G401 (cell line): ENCODE measurements around the gene RPLP2. TPM values are rescaled to one million over a fixed set of nuclear protein-coding genes. Genes with fewer than 3 reads are reported as not detected.

Experiments used
- DNase-seq: peaks from one replicate; pipeline ENCODE4 v3.0.0-alpha.2; 2015; ENCODE audit warnings: low spot score
- in situ Hi-C: cut with HindIII; loops from 2 replicates; pipeline ENCODE4 v1.10.0; 2016; ENCODE audit warnings: low sequenced_read_pairs, mixed read lengths
- total RNA-seq: library from RNA; depleted of rRNA; stranded (reverse); fragments of >200 nt; shearing (Covaris generic); gene quantifications from 2 replicates; pipeline ENCODE4 v1.2.3, GENCODE V29; 2014; rRNA removed

RPLP2 gene
- total RNA-seq: 411 and 422 TPM in 2 replicates

DNA sequence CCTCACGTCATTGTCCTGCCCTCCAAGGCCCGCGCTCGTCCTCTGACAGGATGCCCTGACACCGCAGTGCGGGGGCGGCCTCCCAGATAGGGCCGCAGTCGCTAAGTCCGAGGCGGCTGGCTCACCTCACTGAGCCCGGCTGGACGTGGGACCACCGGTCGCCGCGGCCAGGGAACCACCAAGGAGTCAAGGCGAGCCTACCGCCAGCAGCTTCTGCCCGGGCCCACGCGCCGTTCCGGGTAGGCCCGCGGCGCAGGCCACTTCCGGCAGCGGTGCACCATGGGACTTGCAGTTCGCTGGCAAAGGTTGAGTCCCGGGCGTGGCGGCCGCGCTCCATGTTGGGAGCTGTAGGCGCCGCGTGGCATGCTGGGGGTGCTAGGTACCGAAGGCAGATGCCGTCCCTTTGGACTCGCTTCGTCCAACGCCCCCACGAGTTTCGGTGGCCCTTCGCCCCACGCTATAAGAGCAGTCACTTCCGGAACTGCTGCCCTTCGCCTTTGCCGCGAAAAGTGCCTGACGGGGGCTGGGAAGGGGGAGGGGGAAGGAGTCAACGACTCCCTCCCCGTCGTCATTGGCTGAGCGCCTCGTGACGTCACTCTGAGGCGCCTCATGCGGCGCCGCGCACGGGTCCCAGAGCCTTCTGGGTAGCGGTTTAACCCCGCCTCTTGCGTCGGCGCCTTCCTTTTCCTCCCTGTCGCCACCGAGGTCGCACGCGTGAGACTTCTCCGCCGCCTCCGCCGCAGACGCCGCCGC is at the start of gene RPLP2:
Gene RPLP2, plus strand, starts transcription at position 681 of the 753 bp plus-strand sequence. CDS start 268 bp downstream, outside the sequence.
- DNase-seq: peak; percentile 95
- in situ Hi-C loops: no loop called here

DNA sequence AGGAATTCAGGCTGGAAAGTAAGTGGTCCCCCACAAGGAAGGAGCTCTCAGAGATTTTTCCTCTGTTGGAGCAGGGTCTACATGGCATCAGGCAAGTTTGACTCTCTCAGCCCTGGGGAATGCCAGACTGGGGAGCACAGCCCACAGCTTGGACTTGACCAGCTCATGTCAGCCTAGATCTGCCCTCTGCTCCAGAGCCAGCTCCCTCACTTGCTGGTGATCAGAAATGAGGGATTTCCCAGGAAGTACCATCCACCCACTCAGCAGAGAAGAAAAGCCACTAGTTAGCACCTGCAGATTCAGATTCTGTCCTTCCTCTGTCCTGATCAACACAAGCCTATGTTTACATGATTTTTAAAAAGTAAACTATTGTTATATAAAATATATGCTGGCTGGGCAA is 49.5 kb upstream of the RPLP2 start:
- no peak for DNase-seq
- in situ Hi-C loops: loop anchor here (25.0 kb wide), 1 partner anchor 98 kb away; no protein-coding TSS in a partner anchor

- no peak for DNase-seq
- in situ Hi-C loops: loop anchor here (25.0 kb wide), 1 partner anchor 99 kb away; no protein-coding TSS in a partner anchor
Observed at GRCh38 chr11:761526-762108, 48.1 kb upstream of the RPLP2 start.

- peak; percentile 80 for DNase-seq
- in situ Hi-C loops: loop anchor here (25.0 kb wide), 1 partner anchor 100 kb away; no protein-coding TSS in a partner anchor
Observed at GRCh38 chr11:762421-763072, 47.2 kb upstream of the RPLP2 start.

GRCh38 chr11:763073-763463 is 46.7 kb upstream of the RPLP2 start:
- DNase-seq: no peak
- in situ Hi-C loops: loop anchor here (25.0 kb wide), 1 partner anchor 101 kb away; no protein-coding TSS in a partner anchor

GRCh38 chr11:763549-764321 is 46.0 kb upstream of the RPLP2 start:
- in situ Hi-C loops: loop anchor here (25.0 kb wide), 1 partner anchor 101 kb away; no protein-coding TSS in a partner anchor
- DNase-seq: no peak

GRCh38 chr11:764322-765024 is 45.3 kb upstream of the RPLP2 start:
- in situ Hi-C loops: loop anchor here (25.0 kb wide), 1 partner anchor 102 kb away; no protein-coding TSS in a partner anchor
- peak; percentile 47 for DNase-seq

- DNase-seq: peak; percentile 66
- in situ Hi-C loops: loop anchor here (25.0 kb wide), 1 partner anchor 103 kb away; no protein-coding TSS in a partner anchor
Observed at GRCh38 chr11:765025-765801, 44.6 kb upstream of the RPLP2 start.

GRCh38 chr11:765802-766091 is 44.0 kb upstream of the RPLP2 start:
- no peak for DNase-seq
- in situ Hi-C loops: loop anchor here (25.0 kb wide), 1 partner anchor 103 kb away; no protein-coding TSS in a partner anchor

- no peak for DNase-seq
- in situ Hi-C loops: loop anchor here (25.0 kb wide), 1 partner anchor 104 kb away; no protein-coding TSS in a partner anchor
Observed at GRCh38 chr11:766106-766935, 43.4 kb upstream of the RPLP2 start.

GRCh38 chr11:766936-767210 is 42.9 kb upstream of the RPLP2 start:
- no peak for DNase-seq
- in situ Hi-C loops: loop anchor here (25.0 kb wide), 1 partner anchor 105 kb away; no protein-coding TSS in a partner anchor

DNA sequence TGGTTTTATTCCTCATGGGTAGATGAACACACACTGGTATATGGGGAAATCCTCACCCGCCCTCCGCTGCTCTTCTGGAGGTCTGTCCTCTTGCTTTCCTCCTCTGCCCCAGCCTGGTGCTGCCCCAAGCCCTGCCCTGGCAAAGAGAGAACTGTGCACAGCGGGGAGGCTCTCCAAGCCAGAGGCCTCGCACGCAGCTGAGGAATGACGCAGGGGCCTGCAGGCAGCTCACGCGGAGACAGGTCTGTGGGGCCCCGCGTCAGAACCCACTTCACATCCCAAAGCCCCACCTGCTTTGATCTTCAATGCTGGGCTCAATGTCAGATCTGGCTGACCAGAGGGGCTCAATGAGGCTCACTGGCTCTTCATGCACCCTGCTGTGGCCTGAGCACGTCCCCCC is 42.5 kb upstream of the RPLP2 start:
- no peak for DNase-seq
- in situ Hi-C loops: loop anchor here (25.0 kb wide), 1 partner anchor 105 kb away; no protein-coding TSS in a partner anchor

- DNase-seq: no peak
- in situ Hi-C loops: loop anchor here (25.0 kb wide), 1 partner anchor 108 kb away; no protein-coding TSS in a partner anchor
Observed at GRCh38 chr11:769887-770641, 39.7 kb upstream of the RPLP2 start.

DNA sequence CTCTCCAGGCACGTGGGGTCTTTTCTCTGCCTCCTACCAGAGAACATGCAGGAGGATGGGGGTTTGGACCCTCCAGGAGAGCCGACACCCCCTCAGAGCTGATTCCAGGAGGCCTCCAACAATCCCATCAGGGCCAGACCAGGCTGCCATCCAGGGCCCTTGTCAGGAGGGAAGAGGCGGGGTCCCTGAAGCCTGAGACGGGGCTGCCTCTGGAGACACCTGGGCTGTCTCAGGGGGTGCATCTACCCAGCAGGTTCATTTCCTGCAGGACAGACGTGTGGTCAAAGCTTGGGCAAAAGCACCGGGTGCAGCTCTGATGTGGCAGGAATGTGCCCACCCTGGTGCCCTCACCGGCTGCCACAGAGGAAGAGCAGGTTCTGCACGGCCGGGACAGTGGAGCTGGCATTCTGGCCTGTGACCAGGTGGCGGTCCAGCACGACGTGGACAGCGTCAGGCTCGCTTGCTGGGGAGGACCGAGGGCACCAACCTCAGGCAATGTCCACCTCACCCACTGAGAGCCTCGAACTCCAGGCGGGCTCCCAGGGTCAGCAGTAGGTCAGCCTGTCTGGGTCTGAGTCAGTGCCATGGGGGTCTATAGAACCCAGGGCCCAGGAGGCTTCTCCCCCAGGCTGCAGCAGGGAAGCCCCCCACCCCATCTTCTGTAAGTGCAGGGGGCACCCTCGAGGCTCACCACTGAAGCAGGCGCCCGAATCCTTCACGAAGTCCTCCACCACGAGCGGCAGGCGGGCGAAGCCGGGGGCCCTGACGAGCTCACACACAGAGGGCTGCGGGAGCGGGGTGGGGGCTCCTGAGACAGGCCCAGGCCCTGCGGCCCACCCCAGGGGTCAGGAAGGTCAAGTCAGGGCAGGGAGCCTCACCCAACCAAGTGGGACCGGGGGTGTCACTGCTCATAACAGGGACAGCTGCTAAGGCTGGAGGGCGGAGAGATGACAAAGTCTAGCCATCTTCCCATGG is 38.8 kb upstream of the RPLP2 start:
- DNase-seq: no peak
- in situ Hi-C loops: loop anchor here (25.0 kb wide), 1 partner anchor 109 kb away; no protein-coding TSS in a partner anchor

DNA sequence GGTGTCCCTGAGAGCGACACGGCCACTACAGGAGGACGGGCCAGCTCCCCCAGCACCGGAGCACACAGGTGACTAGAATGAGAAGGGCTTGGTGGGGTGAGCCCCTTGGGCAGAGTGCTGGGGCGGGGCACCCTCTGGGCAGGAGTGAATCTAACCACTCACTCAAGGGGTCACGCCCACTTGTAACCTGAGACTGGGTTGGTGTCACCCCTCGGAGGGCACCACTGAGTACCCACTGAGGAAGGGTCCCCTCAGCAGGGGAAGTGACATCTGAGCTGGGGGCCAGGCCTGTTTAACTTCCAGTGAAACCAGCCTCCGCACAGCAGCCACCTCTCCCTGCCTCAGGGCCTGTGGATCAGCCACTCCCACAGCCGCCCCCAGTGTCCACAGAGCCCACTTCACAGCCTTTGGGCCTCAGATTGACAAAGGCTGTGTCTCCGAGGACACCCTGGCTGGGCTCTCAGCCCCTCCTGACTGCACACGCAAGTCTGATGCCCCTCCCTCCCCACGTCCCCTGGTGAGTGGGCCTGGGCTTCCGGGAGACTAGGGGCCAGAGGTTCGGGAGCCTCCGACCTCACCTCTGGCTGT is 38.1 kb upstream of the RPLP2 start:
- in situ Hi-C loops: loop anchor here (25.0 kb wide), 1 partner anchor 109 kb away; no protein-coding TSS in a partner anchor
- no peak for DNase-seq
